ENCODE data around the gene GPC6.

Gene GPC6

DNA sequence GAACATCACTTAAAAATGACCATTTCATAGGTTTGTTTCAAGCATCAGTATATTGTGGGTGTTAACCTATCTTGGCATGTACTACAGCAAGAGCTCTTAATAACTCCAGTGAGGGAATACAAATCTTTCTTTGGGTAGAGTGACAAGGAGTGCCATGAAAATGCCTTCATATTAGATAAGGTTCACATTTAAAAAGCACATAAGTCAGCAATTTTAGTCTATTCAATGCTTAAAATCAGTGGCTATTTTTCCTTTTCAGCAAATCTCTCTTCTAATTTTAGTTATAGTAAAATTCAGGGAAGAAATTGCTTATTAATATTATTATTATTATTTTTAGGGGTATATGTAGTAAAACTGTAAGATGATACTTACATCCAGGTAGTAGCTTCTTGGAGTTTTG, 291.1 kb downstream of the GPC6 start:
- no peak for DNase-seq

DNA sequence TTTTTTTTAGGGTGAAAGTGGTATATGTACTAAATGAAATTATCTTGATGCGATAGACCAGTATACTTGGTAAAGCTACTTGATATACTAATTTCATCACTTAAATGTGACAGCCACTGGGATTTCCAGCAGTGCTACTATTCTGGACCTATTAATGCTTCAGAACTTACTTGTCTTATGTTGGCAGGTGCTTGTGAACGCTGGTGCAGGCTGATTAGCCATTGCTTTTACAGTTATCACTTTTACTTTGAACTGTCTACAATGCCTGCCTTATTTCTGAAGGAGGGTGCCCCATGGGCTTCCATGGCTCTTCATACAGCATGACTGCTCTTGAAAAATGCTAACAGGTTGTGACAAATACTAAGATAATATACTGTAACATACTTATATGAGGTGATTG, 294.7 kb downstream of the GPC6 start:
- DNase-seq, result no peak

- peak; percentile 62 for DNase-seq
Measured at GRCh38 chr13:93522501-93522900, 295.9 kb downstream of the GPC6 start.

DNA sequence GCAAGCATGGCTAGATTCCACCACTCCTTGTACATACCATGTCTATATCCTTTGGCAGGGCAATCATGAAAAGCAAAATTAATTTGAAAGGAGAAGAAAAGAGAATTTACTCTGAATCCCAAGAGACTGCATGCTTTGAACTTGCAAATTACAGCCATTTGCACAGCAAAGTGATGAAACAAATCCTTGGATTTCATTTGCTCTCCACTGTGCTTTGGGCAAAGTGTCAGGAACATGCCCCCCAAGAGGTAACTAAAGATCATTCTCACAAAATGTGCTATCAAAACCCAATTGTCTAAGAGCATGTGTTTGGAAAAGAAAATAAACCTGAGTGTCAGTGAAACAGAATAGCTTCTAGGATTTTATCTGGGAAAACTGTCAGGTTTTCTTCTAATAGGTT, 298.5 kb downstream of the GPC6 start:
- no peak for DNase-seq

DNA sequence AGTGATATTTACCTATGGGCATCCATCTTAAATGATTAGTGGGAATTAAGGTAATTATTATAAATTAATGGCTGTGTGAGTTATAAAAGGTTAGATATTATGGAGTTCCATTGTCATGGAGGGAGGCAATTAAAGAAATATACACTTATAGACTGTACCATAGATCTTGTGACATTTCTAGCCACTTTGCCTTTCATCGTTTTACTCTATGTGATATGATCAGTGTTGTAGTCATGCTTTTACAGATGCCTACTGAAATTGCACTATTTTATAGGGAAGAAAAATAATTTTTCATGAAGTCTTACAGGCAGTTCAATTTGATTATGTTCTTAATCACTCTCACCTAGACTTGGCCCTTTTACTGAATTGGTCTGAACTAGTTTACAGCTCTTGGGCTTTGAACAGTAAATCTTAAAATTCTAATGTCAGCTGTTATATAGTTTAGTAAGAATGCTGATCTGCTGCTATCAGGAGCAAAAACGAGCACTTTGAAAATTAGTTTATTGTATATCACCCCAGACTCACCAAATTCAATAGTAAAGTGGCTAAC, 301.2 kb downstream of the GPC6 start:
- DNase-seq, result no peak

DNA sequence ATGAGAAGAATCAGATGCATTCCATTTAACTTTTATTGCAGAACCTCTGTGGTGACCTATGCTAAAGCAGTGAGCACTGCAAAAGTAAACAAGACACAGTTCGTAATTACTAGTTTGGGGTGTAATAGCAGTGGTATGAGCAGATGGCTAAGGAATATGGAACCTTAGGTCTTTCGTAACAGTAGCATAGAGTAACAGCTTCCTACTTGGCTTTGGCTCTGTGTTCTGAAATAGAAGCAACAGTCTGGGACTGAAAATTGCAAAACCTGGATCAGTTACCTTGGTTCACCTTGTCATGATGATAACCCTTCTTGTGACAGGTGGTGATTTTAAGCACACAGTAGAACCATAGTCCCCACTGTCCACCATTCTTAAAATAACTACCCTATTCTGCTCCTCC, 303.4 kb downstream of the GPC6 start:
- DNase-seq, result no peak

DNA sequence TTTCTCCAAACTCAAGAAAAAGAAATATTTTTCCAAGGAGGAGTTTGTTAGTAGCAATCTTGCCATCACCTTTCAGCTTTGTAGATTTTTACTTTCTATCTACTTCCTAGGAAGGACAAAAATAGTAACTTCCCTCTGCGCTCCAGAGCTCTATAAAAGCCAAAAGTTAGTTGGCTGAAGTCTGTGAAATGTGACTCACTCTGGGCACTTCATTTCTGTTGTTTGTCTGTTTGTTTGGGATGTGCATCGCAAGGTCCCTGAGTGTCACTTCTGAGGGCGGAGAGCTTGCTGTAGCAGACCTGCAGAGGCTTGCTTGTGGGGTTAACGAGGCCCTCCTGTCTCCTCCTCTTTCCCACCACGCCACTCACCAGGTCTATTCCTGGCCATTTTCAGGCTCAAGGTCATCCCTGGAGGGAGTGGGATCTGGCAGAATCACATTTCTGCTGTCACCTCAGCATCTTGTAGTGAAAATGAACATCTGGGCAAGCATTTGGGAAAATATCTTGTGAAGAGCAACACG, 307.6 kb downstream of the GPC6 start:
- DNase-seq, result no peak

DNA sequence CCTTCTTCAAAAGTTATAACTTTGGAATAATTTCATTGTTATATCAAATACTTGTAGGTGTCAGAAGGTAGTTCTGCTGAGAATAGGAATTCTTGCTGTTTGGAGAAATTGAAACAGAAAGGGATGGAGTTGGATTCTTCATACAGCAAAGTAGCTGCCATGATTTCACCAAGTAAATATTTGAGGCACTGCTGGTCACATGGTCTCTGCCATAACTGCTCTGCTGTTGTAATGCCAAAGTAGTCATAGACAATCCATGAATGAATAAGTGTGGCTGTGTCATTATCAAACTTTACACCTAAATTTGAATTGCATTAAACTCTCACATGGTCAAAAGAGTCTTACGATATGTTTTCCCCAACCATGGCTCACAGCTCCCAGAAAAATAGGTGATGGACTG, 308.6 kb downstream of the GPC6 start:
- peak; percentile 55 for DNase-seq

DNA sequence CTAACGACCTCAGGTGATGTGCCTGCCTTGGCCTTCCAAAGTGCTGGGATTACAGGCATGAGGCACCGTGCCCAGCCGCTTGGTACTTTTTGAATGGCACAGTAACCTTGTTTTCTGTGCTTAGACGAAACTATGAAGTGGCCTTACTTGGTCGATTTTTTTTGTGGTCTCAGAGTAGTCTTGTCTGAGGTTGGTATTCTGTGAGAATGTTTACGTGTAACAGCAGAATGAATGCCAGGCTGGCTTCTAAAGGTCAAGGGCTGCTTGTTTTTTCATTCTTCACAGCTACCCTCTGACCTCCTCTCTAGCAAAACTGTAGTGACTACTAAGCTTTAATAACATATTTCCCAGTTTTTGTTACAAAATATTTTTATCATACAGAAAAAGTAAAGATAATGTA, 313.3 kb downstream of the GPC6 start:
- DNase-seq, result no peak

- peak; percentile 44 for DNase-seq
Measured at GRCh38 chr13:93547886-93548285, 321.3 kb downstream of the GPC6 start.

DNA sequence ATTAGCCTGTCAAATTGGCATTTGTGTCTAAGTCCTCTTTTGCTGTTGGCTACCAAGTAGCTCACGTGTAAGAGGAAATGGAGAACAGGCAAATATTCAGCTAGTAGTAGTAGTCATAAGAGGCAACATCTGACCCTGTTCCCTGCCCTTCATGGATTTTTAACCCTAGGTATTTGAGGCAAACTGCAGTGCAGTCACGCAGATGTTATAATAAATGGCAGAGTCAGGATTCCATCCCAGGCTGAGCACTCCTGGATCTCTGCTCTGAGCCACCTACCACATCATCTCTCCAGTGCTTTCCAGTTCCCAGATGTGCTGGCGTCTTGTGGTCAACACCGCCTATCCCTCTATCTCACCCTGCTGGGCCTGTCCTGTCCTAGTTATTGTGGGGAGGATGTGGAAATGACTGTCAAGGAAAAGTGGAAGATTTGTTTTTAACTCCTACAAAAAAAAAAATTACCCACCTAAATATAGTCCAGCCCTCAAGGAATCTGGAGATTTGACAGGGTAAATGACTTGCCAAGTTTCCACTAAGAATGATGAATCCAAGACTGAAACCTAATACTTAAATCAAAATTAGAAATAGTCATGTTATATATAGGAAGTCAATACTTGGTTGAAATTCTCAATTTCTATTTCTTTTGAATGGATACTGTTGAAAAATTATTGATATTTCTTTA, 322.9 kb downstream of the GPC6 start:
- DNase-seq, result no peak

- no peak for DNase-seq
Measured at GRCh38 chr13:93550236-93550635, 323.6 kb downstream of the GPC6 start.

DNA sequence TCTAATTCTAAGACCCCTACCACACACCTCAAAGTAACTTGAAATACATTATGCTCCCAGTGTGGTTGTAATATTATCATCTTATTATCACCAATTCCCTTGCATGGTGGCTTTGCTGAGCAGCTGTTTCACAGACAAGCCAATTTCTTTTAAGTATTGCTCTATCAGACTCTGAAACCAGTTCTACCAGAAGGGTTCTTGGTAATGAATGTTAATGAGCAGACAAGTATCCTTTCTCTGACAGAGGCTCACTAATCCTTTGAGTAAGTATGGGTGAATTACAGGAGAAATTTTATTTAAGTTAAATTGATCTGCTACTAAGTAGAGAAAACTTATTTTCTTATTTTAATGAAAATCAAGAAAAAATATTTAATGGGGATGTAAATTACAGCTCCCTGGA, 326.0 kb downstream of the GPC6 start:
- no peak for DNase-seq

DNA sequence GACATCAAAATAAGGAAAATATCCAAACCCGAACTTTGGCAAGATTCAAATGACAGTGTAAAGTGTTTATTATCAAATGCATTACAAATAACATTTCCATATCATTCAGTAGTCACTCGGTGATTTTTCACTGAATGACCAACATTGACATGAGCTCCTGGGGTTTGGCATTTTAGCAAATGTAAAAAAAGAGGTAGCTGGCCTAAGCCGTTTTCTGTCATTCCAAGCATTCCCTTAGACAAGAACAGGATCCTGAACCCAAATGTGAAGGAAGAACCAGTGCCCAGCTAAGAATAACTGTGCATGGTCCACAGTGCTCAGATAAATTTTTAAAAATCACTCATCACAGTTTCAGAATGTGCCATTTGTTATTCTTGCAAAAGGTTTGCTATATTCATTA, 327.9 kb downstream of the GPC6 start:
- no peak for DNase-seq

- DNase-seq, result no peak
Measured at GRCh38 chr13:93558637-93559036, 332.0 kb downstream of the GPC6 start.

DNA sequence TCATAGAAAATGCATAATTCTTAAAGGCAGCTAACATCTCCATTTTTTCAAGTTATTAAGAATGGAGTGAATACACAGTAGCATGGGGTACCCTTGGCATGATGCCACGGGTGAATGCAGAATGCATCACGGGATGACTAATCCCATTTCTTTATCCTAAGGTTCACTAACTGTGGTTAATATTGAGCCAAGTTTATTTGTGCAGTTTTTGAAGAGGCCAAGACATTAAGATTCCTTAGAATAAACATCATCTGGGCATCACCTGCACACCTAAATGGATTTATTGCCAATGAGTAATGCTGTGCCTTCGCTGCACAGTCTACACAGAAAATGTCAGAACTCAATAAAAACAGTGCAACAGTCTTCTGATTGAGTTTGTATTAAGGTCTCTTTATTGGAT, 333.1 kb downstream of the GPC6 start:
- peak; percentile 59 for DNase-seq

DNA sequence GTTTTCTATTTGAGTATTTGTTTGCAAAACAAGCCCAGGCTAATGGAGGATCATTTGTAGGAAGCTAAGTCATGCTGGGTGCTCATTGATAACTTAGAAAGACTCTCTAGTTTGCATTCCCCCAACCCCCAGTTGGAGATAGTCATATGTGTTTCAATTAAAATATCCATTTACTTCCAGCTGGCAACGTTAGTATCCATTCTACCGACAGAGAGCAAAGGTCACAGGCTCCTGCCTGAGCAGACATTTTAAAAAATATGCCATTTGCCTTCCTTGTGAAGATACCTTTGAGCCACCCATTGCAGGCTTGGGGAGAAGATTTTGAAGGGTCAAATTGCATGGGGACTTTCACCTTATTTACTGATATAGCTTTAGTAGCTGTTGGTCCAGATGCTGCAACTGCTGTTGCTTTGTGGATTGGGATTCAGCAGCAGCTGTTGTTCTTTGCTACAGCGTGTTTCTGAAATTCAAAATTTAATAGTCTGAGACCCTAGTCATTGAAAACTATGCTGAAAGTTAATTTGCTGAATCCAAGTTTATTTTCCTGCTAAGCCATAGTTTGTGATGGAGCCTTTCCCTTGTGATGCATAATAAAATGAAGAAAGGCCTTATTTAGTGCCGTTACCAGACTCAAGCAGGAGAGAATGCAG, 335.1 kb downstream of the GPC6 start:
- no peak for DNase-seq

DNA sequence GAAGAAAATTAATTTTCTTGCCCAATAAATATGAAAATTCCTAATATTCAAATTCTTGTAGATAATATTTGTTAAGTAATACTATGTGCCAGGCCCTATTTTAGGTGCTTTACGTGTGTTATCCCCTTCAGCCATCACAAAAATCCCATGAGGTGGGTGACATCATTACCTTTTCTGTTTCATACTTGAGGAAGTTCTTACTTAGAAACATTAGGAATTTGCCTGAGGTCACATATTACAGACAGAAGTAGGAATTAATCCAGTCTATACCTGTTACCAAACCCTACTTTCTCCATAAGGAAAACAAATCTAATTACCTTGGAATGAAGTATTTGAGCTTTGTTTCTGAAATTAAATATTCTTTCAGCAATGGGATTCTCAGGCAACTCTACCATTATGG, 336.1 kb downstream of the GPC6 start:
- no peak for DNase-seq

DNA sequence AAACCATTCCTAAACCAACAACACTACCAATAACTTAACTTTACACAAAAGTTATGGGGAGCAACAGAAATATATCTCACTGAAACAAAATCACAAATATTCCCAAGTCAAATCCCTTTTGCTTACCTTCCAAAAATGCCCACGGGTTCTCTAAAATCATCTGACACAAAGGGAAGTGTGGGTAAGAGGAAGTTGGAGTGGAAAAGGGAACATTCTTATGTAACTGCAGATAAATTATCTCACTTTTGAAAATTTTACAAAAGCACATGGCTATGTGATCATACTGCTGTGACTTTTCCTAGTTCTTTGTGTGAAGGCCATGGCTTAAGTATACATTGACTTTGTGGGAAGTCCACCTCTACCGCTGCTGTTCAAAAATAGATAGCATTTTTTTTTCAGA, 350.5 kb downstream of the GPC6 start:
- DNase-seq, result no peak

DNA sequence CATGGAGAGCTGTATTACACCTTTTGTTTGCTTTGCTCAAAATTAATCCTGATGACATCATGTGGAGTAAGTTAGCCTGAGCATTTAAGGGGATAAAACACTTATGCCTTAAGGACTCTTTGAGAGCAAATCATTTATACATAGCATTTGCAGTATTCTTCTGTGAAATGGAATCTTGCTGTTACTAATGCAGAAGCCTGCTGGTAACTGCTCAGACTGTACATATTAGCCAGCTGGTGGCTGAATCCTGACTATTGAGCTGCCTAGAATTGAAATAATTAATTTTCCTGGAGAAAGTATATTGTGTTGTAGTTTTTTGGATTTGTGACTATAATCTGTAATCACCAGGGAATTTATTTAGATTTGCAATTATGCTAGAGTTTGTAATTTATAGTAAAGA, 363.2 kb downstream of the GPC6 start:
- no peak for DNase-seq

GRCh38 chr13:93603043-93603442, 376.4 kb downstream of the GPC6 start:
- DNase-seq, result peak; percentile 97

GRCh38 chr13:93614776-93615175, 388.2 kb downstream of the GPC6 start:
- DNase-seq, result peak; percentile 38

DNA sequence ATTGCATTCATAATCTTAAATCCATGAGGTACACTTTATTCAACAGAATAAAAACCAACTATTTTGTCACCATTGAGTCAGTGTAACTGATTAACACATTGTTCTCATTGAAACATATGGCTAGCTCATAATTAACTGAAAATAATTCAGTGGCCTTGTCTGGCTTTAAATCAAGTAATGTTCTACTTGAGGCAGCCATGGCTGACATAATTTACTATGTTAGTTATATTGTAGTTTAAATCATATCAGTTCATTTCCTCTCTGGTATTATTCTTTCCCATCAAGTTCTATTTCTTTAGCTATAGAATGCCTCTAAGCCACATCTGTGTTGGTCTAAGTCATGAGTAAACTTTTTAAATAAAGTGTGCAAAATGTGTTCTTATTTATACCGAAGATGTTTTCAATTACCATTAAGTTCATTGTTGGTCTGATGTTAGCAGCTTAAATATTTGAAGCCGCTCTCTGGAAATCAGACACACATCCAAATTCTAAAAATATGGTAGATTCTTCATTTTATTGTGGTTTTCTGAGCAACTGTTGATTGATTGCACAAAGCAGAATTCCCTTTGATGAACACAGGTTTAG, 393.7 kb downstream of the GPC6 start:
- peak; percentile 26 for DNase-seq

DNA sequence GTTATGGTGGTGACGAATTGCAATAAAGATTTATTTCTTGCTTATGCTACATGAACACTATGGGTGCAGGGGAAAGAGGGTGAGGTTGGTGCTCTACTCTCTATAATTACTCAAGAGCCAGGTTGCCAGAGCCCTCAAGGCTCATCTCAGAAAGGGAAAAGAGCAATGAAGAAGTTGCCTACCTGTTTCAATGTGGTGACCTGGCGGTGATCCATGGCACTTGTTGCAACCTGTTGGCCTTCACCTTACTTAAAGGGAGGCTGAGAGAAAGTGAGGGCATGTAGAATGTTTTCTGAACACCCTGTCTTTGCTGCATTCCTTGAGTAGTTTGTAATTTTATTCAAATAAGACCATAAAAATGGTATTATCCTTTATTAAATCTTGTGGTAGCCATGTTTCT, 394.4 kb downstream of the GPC6 start:
- DNase-seq, result no peak

All from fibroblast of skin of back (primary cell).